Left renal pelvis (tissue), 4 donors: ENCODE measurements around the gene ABR. TPM values are rescaled to one million over a fixed set of nuclear protein-coding genes. Genes with fewer than 3 reads are reported as not detected.
"Not testable (repeated sequence)": the region's sequence is repeated elsewhere in the genome, so short reads cannot be mapped to it uniquely, and the experiment has no call there.

Experiments
- DNase-seq, 4 donors: peaks; one replicate each; pipeline ENCODE4 v3.0.0-alpha.2; 2013; ENCODE audit warnings: low read depth in 4 of 4, low spot score in 3 of 4
- polyA plus RNA-seq, 4 donors: library from polyadenylated mRNA; unstranded; fragments of 120-200 nt; gene quantifications; one replicate each; pipeline ENCODE4 v1.2.1, GENCODE V29; 2013; ENCODE audit not compliant: insufficient read length in 4 of 4

The ABR gene
- polyA plus RNA-seq, 4 donors: 37.5 to 52.2 (median 47.7) TPM

- no peak for DNase-seq
Observed at GRCh38 chr17:1174263-1174880, 5.4 kb downstream of the ABR start.

- DNase-seq: no peak
Observed at GRCh38 chr17:1173432-1174262, 6.1 kb downstream of the ABR start.

DNA sequence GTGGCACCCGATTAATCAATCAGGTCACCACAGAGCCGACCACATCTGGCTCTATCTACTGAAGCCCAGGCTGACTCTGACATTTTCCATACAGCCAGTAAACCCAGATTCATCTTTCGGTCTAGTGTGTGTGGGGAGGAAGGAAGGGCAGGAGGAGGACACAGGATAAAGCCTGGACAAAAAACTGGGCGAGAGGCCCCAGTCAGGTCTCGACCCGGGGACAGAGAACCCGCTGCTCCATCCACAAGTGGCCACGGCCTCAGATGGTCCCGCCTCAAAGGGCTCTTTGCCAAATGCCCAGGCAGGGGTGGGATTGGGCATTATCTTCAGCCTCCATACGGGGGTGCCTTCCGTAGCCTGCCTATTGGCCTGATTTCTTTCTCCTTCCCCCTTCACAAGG is 7.8 kb downstream of the ABR start:
- DNase-seq: no peak

GRCh38 chr17:1170739-1171138 is 9.0 kb downstream of the ABR start:
- no peak for DNase-seq

- DNase-seq: no peak
Observed at GRCh38 chr17:1169929-1170312, 9.9 kb downstream of the ABR start.

DNA sequence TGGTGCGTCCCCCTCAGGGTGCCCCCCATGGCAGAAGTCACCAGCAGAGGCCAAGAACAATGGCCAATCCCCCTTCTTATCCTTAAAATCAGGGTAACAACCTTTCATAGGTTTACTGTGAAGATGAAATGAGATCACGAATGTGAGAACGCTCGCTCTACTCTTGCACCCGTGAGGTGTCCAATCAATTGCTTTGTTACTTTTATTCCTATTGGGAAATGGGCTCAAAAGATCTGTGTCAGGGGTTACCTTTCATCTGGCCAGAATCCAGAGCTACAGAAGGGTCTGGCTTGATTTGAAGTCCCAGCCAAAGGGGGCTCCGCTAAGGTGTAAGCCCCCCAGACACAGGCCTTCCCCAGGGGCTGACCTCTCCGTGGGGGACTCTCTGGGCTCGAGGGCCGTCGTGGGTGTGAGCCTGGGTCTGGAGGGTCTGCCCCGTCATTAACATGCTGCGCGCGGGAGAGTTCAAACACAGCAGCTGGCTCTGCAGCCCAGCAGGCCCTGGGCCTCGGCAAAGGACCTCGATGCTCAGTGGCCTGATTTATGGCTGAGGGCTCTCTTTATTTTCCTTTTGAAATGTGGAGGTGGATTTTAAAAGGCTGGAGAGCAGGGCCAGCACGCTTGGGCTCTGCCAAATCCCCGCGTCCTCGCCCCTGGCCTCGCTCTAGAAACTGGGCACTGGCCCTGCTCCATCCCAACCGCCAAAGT is 10.4 kb downstream of the ABR start:
- DNase-seq: no peak

DNA sequence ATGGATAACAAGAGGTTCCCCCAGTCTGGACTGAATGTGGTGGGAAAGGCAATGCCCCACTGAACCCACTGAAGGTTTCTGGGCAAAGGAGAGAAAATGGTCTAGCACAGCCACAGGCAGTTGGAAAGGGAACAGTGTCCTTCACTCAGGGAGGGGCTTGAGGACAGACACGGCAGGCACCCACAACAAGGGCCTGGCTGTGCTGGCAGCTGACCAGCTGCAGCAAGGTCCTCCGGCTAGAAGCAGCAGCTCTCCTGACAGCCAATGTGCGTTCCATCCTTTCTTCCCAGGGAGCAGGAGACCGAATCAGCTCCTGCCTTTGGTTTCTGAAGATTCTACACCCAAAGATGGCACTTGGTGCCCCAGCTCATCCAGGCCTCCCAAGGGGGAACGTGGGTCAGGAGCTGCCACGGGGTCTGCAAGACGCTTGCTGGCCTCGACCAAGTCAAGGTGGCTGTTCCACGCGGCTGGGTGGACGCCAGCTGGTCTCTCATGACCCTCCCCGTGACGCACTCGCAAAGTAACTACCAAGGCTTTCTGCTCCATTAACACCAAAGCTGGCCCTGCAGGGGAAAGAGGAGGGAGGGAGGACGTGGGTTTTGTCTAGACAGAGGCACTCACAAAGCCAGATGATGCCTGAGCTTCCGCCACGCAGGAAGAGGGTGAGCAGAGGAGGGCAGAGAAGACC is 11.1 kb downstream of the ABR start:
- no peak for DNase-seq

GRCh38 chr17:1166276-1166675 is 13.5 kb downstream of the ABR start:
- no peak for DNase-seq

- no peak for DNase-seq
Observed at GRCh38 chr17:1165836-1166235, 13.9 kb downstream of the ABR start.

DNA sequence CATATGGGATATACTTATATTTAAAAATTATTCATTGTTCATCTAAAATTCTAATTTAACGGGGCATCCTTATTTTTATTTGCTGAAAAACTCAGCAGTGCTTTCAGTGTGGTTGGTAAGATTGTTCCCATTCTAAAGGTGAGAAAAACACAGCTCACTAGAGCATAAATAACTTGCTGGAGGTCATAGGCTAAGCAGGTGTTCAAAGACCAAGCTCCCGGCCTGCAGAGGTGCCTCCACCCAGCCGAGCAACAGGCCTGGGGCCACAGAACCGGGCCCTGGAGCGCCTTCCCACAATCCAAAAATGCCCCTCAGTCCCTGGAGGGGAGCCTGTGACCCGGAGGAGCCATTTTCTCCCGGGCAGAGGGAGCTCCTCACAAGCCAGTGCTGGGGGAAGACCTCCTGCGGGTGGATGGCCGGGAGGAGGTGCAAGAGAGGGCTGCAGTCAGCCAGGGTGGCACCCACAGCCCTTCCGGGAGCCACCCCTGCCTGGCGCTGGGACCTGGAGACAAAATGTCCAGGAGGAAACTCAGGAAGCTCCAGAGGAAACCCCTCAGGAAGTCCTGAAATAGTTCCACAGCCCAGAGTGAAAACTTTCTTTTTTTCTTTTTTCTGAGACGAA is 14.7 kb downstream of the ABR start:
- DNase-seq: no peak

GRCh38 chr17:1162116-1162855 is 17.5 kb downstream of the ABR start:
- no peak for DNase-seq

GRCh38 chr17:1160591-1161390 is 19.0 kb downstream of the ABR start:
- no peak for DNase-seq

GRCh38 chr17:1159431-1160180 is 20.2 kb downstream of the ABR start:
- no peak for DNase-seq

- no peak for DNase-seq
Observed at GRCh38 chr17:1158879-1159278, 20.9 kb downstream of the ABR start.

GRCh38 chr17:1156864-1157263 is 22.9 kb downstream of the ABR start:
- DNase-seq: no peak

- DNase-seq: no peak
Observed at GRCh38 chr17:1154704-1155103, 25.1 kb downstream of the ABR start.

DNA sequence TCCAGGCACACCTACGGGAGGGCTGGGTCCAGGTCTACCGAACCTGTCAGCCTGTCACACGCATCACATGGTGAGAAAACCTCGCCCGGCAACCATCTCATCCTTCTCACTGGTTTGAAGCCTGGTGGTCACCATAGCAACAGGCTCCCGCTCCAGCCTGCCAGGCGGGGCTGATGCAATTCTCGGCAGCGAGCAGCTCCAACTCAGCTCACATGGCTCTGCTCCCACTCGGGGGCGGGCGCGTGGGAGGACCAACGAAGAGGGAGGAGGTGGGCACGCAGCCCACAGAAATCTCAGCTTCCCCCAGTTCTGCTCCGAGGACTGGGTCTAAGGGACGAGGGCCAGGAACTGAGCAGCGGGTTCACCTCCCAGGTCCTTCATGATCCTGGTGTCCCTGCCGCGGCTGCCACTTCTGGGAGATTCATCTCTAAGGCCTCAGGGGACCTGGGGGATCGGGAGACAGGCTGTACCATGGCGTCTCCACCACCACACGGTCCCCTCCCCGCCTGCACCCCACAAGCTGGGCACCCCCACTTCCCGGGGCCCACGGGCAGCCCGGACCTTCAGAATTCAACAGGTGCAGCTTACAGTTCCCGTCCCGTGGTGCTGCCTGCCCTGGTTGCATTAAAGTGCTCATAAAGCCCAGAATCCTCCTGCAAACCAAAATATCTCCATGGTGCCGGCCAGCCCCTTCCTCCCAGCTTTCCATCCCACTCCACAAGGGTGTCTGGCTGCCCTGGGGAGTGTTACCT is 25.8 kb downstream of the ABR start:
- no peak for DNase-seq

- not testable (repeated sequence) for DNase-seq
Observed at GRCh38 chr17:1152582-1152981, 27.2 kb downstream of the ABR start.
